ENCODE measurements around the gene EFCAB7.

The EFCAB7 gene

DNA sequence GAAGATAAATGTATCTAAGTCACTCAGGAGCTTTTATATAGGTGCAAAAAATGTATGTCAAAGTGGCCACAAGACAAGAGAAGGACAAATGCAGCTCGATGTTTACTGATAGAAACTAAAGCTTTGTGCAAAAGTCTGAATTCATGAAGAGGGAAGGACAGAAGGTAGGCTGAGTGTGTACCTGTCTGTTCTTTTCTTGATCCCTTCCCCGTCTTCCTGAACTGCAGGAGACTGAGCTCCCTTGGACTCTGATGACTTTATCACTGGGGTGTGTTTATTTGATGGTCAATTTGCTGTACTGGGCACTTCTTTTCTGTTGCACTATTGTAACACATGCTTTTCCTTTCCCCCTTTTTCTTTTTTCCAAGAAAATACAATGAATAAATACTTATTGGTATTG, 25.7 kb upstream of the EFCAB7 start:
- no peak for DNase-seq (ENCODE audit: extremely low read depth, insufficient read length)
- no peaks in the 10 kb centered on the region for H3K27me3 ChIP-seq (replicated peaks; ENCODE audit: control insufficient read depth, insufficient read depth, low read length)
- TF ChIP-seq, protein P1, sequence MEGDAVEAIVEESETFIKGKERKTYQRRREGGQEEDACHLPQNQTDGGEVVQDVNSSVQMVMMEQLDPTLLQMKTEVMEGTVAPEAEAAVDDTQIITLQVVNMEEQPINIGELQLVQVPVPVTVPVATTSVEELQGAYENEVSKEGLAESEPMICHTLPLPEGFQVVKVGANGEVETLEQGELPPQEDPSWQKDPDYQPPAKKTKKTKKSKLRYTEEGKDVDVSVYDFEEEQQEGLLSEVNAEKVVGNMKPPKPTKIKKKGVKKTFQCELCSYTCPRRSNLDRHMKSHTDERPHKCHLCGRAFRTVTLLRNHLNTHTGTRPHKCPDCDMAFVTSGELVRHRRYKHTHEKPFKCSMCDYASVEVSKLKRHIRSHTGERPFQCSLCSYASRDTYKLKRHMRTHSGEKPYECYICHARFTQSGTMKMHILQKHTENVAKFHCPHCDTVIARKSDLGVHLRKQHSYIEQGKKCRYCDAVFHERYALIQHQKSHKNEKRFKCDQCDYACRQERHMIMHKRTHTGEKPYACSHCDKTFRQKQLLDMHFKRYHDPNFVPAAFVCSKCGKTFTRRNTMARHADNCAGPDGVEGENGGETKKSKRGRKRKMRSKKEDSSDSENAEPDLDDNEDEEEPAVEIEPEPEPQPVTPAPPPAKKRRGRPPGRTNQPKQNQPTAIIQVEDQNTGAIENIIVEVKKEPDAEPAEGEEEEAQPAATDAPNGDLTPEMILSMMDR (IDR thresholded peaks at IDR 0.05; ENCODE audit: insufficient read depth, low read length, poor library complexity, severe bottlenecking) = no peak
- H3K4me3 ChIP-seq (replicated peaks; ENCODE audit: low read depth, low read length) = no peak overlapping the region
- no peaks in the 10 kb centered on the region for H3K36me3 ChIP-seq (ENCODE audit: control insufficient read depth, insufficient read depth, low read length)

DNA sequence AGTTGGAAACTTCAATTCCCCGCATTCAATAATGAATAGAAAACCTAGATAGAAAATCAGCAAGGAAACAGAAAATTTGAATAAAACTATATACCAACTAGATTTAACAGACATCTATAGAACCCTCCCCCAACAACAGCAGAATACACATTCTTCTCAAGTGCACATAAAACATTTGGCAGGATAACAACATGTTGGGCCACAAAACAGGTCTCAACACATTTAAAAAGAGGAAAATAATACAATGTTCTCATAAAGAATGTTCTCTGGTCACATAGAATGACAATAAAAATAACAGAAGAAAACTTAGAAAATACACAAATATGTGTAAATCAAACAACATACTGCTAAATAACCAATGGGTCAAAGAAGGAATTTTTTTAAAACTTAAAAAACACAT, 25.2 kb upstream of the EFCAB7 start:
- TF ChIP-seq, protein P1 (IDR thresholded peaks at IDR 0.05; ENCODE audit: insufficient read depth, low read length, poor library complexity, severe bottlenecking) = no peak
- H3K4me3 ChIP-seq (replicated peaks; ENCODE audit: low read depth, low read length) = no peak overlapping the region
- no peaks in the 10 kb centered on the region for H3K36me3 ChIP-seq (ENCODE audit: control insufficient read depth, insufficient read depth, low read length)
- no peaks in the 10 kb centered on the region for H3K27me3 ChIP-seq (replicated peaks; ENCODE audit: control insufficient read depth, insufficient read depth, low read length)
- no peak for DNase-seq (ENCODE audit: extremely low read depth, insufficient read length)

DNA sequence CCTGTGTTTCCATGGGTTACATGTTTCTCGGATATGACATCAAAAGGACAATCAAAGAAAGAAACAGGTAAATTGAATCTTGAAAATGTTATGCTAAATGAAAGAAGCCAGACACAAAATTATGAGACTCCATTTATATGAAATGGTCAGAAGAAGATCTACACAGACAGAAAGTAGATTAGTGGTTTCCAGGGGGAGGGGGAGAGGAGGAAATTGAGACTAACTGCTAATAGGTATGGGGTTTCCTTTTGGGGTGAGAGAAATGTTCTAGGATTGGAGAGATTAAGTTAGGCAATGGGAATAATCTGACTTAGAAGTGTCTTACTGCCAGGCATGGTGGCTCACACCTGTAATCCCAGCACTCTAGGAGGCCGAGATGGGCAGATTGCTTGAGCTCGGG, 22.1 kb upstream of the EFCAB7 start:
- TF ChIP-seq, protein P1 (IDR thresholded peaks at IDR 0.05; ENCODE audit: insufficient read depth, low read length, poor library complexity, severe bottlenecking) = no peak
- no peak for DNase-seq (ENCODE audit: extremely low read depth, insufficient read length)
- H3K27me3 ChIP-seq (replicated peaks; ENCODE audit: control insufficient read depth, insufficient read depth, low read length) = no peaks in the 10 kb centered on the region
- no peaks in the 10 kb centered on the region for H3K36me3 ChIP-seq (ENCODE audit: control insufficient read depth, insufficient read depth, low read length)
- no peak overlapping the region for H3K4me3 ChIP-seq (replicated peaks; ENCODE audit: low read depth, low read length)

DNA sequence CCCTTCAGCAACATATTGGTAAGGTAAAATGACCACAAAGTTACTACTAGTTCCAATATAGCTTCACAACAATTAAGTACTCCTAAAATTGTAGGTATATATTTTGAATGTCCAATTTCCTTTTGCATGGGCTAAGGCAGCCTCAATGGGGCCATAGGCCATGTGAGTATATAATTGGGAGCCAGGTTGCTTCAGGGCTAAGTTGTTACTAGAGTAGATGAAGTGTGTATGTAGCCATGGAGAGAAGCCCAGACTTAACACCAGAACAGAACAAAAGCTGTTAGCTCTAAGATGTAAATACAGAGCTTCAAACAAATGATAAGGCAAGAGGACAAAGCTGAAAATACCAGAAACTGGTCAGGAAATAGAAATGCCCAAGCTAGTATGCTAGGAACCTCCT, 16.5 kb upstream of the EFCAB7 start:
- TF ChIP-seq, protein P1 (IDR thresholded peaks at IDR 0.05; ENCODE audit: insufficient read depth, low read length, poor library complexity, severe bottlenecking) = no peak
- no peaks in the 10 kb centered on the region for H3K27me3 ChIP-seq (replicated peaks; ENCODE audit: control insufficient read depth, insufficient read depth, low read length)
- DNase-seq (ENCODE audit: extremely low read depth, insufficient read length) = no peak
- H3K4me3 ChIP-seq (replicated peaks; ENCODE audit: low read depth, low read length) = no peak overlapping the region
- H3K36me3 ChIP-seq (ENCODE audit: control insufficient read depth, insufficient read depth, low read length) = no peaks in the 10 kb centered on the region

DNA sequence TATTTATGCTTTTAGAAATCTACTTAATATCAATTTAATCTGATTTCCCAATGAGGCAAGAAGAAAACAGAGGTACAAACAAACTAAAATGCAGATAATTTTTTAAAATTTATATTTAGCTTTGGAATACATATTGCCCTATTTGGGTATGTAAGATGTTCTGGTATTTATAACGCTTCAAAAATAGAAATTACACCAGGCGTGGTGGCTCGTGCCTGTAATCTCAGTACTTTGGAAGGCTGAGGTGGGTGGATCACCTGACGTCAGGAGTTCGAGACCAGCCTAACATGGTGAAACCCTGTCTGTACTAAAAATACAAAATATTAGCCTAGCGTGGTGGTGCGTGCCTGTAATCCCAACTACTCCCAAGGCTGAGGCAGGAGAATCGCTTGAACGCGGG, 13.6 kb upstream of the EFCAB7 start:
- no peak for DNase-seq (ENCODE audit: extremely low read depth, insufficient read length)
- no peaks in the 10 kb centered on the region for H3K36me3 ChIP-seq (ENCODE audit: control insufficient read depth, insufficient read depth, low read length)

DNA sequence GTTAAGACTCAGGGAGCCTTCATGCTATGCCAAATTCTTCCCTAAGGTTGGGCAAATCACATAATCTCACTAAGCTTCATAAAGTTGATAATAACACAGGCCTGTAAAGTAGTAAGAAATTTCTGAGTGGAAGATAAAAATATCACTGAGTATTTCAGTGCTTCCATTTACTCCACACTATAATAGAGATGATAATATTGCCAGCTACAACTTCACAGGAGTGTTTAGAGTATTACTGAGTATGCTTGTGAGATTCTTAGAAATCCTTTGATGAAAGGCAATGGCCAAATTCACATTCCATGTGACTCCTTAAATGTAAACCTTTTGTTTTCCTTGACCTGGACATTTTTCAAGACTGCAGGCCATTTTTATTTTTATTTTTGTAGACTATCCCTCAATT, 10.7 kb upstream of the EFCAB7 start:
- TF ChIP-seq, protein P1 (IDR thresholded peaks at IDR 0.05; ENCODE audit: insufficient read depth, low read length, poor library complexity, severe bottlenecking) = no peak
- no peak overlapping the region for H3K4me3 ChIP-seq (replicated peaks; ENCODE audit: low read depth, low read length)
- no peak for DNase-seq (ENCODE audit: extremely low read depth, insufficient read length)
- no peaks in the 10 kb centered on the region for H3K27me3 ChIP-seq (replicated peaks; ENCODE audit: control insufficient read depth, insufficient read depth, low read length)
- H3K36me3 ChIP-seq (ENCODE audit: control insufficient read depth, insufficient read depth, low read length) = no peaks in the 10 kb centered on the region

More for the DNA sequence above, 13.6 kb upstream of the EFCAB7 start:
- no peak overlapping the region for H3K4me3 ChIP-seq (replicated peaks; ENCODE audit: low read depth, low read length)
- TF ChIP-seq, protein P1 (IDR thresholded peaks at IDR 0.05; ENCODE audit: insufficient read depth, low read length, poor library complexity, severe bottlenecking) = no peak
- H3K27me3 ChIP-seq (replicated peaks; ENCODE audit: control insufficient read depth, insufficient read depth, low read length) = no peaks in the 10 kb centered on the region
